Measurements from ENCODE around the gene HSD17B4.

DNA sequence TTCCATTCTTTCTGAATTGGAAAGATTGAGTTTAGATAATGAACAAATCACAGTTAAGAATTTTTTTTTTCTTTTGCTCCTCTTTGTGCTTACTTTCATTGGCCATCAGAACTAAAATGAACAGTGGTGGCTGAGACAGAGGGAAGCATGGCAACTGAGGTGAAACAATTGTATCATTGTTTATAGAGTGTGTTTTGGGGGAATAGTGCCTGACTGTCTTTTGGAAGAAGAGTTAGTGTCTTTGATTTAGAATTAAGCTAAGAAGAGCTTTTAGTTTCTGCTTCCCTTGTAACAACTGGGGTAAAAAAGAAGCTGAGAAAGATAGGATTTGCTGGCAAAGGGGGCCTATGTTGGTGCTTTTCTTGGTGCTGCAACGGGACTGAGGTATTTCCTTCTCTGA is 24.0 kb downstream of the HSD17B4 start:
- TF ChIP-seq PAX5 (IDR thresholded peaks at IDR 0.05; ENCODE audit: insufficient read depth, low read length, severe bottlenecking) = no peak
- no peak for TF ChIP-seq POLR2AphosphoS5 (IDR thresholded peaks at IDR 0.05; ENCODE audit: low read depth, low read length)
- TF ChIP-seq POLR2A (IDR thresholded peaks at IDR 0.05; ENCODE audit: low read depth, low read length) = no peak
- no peak for TF ChIP-seq SPI1 (IDR thresholded peaks at IDR 0.05; ENCODE audit: low read depth, low read length)
- no peak for TF ChIP-seq TAF1 (IDR thresholded peaks at IDR 0.05; ENCODE audit: low read depth, low read length)
- TF ChIP-seq POU2F2 (IDR thresholded peaks at IDR 0.05; ENCODE audit: low read depth, low read length) = no peak
